HepG2 (cell line): ENCODE measurements around the gene EGR1. TPM values are rescaled to one million over a fixed set of nuclear protein-coding genes. Genes with fewer than 3 reads are reported as not detected.
A peak's percentile ranks its signal among the peaks of the same experiment; 100 is the strongest.

ENCODE experiments used
- ATAC-seq: fragments of 200-7000 bp; cut with Tn5 transposase; 3 replicates; pipeline ENCODE4 v1.9.1; 2020; ENCODE audit warnings: mild to moderate bottlenecking, moderate library complexity
- BruUV-seq: library from RNA; stranded (reverse); fragments of 400-500 nt; replicated peaks from 2 replicates; lab custom pipeline; 2021; lab: Mats Ljungman, UMichigan
- CTCF ChIA-PET: fragments of 300-600 bp; formaldehyde crosslinking; extraction: SDS; loops from one replicate; lab custom pipeline; 2021; ENCODE audit warnings: low total read pairs, inconsistent platforms, low intra/inter-chr PET ratio; lab: Yijun Ruan, JAX
- POLR2A ChIA-PET: fragments of 350-600 bp; sonication (Branson Sonifier 250); formaldehyde crosslinking; loops from one replicate; lab custom pipeline; 2020; ENCODE audit warnings: antibody characterized with exemption, inconsistent platforms; lab: Yijun Ruan, JAX
- DNase-seq: peaks from one replicate; pipeline ENCODE4 v3.0.0-alpha.2; 2015; ENCODE audit warnings: low spot score
- FAIRE-seq: peaks from 3 replicates; lab custom pipeline; 2011; peaks lifted over from hg19 to GRCh38; lab: Jason Lieb, UNC
- H2AFZ ChIP-seq: one replicate; pipeline ENCODE4 v1.6.1; 2011; ENCODE audit warnings: low read length, inconsistent platforms
- H3K27ac ChIP-seq: fragments of 300-600 bp; 3 replicates; pipeline ENCODE4 v1.8.0; 2011; ENCODE audit warnings: mixed run types, mild to moderate bottlenecking, mixed read lengths, low read length, inconsistent platforms; ENCODE audit not compliant: insufficient read depth; ENCODE audit errors: extremely low read length
- H3K27me3 ChIP-seq, 2 experiments: fragments of 200-600 bp in 1 of 2; 2 replicates in 1 of 2; 3 replicates in 1 of 2; pipeline versions ENCODE4 v1.6.0 to v1.8.0; 2011; ENCODE audit warnings: low read length in 2 of 2, mild to moderate bottlenecking in 2 of 2, moderate library complexity in 2 of 2, inconsistent platforms in 1 of 2; ENCODE audit not compliant: insufficient read depth in 2 of 2, control insufficient read depth in 1 of 2
- H3K36me3 ChIP-seq, 2 experiments: fragments of 200-600 bp in 1 of 2; replicated peaks in 1 of 2; 2 replicates in 1 of 2; 3 replicates in 1 of 2; pipeline versions ENCODE4 v1.5.1 to v1.8.0; 2011; ENCODE audit warnings: low read length in 2 of 2, inconsistent platforms in 1 of 2; ENCODE audit not compliant: insufficient read depth in 2 of 2, control insufficient read depth in 1 of 2
- H3K4me1 ChIP-seq: 2 replicates; pipeline ENCODE4 v1.5.1; 2012; ENCODE audit warnings: low read length, inconsistent platforms; ENCODE audit not compliant: insufficient read depth
- H3K4me2 ChIP-seq: 2 replicates; pipeline ENCODE4 v1.6.0; 2011; ENCODE audit warnings: low read depth, low read length, inconsistent platforms
- H3K4me3 ChIP-seq, 3 experiments: fragments of 200-600 bp in 1 of 3; sonication (generic), shearing (Covaris generic) in 1 of 3; replicated peaks in 1 of 3; 2 replicates each; pipeline ENCODE4 v1.5.1; 2011 to 2016; ENCODE audit warnings: low read length in 3 of 3, inconsistent platforms in 2 of 3, low read depth in 2 of 3, mild to moderate bottlenecking in 2 of 3, control low read depth in 1 of 3, mixed read lengths in 1 of 3; ENCODE audit not compliant: insufficient read depth in 1 of 3
- H3K79me2 ChIP-seq: one replicate; pipeline ENCODE4 v1.6.1; 2011; ENCODE audit warnings: low read length, inconsistent platforms; ENCODE audit not compliant: insufficient read depth
- H3K9ac ChIP-seq: 2 replicates; pipeline ENCODE4 v1.6.0; 2011; ENCODE audit warnings: mild to moderate bottlenecking, low read depth, low read length, inconsistent platforms; ENCODE audit not compliant: insufficient read depth
- H3K9me3 ChIP-seq: 2 replicates; pipeline ENCODE4 v1.5.1; 2012; ENCODE audit warnings: mild to moderate bottlenecking, low read length
- H4K20me1 ChIP-seq: 2 replicates; pipeline ENCODE4 v1.6.0; 2011; ENCODE audit warnings: inconsistent platforms, mild to moderate bottlenecking, low read length, moderate library complexity; ENCODE audit not compliant: insufficient read depth
- GATAD2A ChIP-seq: IDR thresholded peaks from 2 replicates; pipeline ENCODE4 v1.6.1; 2016
- HDAC1 ChIP-seq: sonication (generic); formaldehyde crosslinking; IDR thresholded peaks from 2 replicates; pipeline ENCODE4 v1.5.1; 2020; ENCODE audit warnings: mild to moderate bottlenecking, missing genetic modification reagents
- NR2F2 ChIP-seq: IDR thresholded peaks from 2 replicates; pipeline ENCODE4 v1.6.1; 2012; ENCODE audit warnings: low read depth, inconsistent platforms, borderline replicate concordance
- RFX1 ChIP-seq: fragments of 450-650 bp; IDR thresholded peaks from 2 replicates; pipeline ENCODE4 v1.6.1; 2017
- RFX3 ChIP-seq: IDR thresholded peaks from 2 replicates; pipeline ENCODE4 v1.6.1; 2016; ENCODE audit warnings: missing biosample characterization, missing genetic modification reagents
- ZNF143 ChIP-seq: sonication (generic); formaldehyde crosslinking; IDR thresholded peaks from 2 replicates; pipeline ENCODE4 v1.4.0; 2020; ENCODE audit warnings: missing genetic modification reagents
- ZNF326 ChIP-seq: sonication (generic); formaldehyde crosslinking; IDR thresholded peaks from 2 replicates; pipeline ENCODE4 v1.4.0; 2020; ENCODE audit warnings: missing genetic modification reagents, borderline replicate concordance
- ZNF367 ChIP-seq: sonication (generic); formaldehyde crosslinking; IDR thresholded peaks from 2 replicates; pipeline ENCODE4 v1.4.0; 2020; ENCODE audit warnings: missing genetic modification reagents, borderline replicate concordance
- ZNF460 ChIP-seq: sonication (generic); formaldehyde crosslinking; IDR thresholded peaks from 2 replicates; pipeline ENCODE4 v1.5.1; 2020; ENCODE audit warnings: missing genetic modification reagents, mild to moderate bottlenecking, borderline replicate concordance
- ZNF562 ChIP-seq: sonication (generic); formaldehyde crosslinking; IDR thresholded peaks from 2 replicates; pipeline ENCODE4 v1.8.0; 2022; ENCODE audit warnings: missing genetic modification reagents, borderline replicate concordance
- WGBS: methylation state at CpG from one replicate; pipeline ENCODE4 v1.1.6; 2017; ENCODE audit warnings: low lambda C conversion rate; 5-methylcytosine and 5-hydroxymethylcytosine counted together
- in situ Hi-C: cut with HindIII; loops from 2 replicates; pipeline ENCODE4 v1.10.0; 2017; ENCODE audit warnings: low pct_unique_long_range_greater_than_20kb; ENCODE audit not compliant: extremely low pct_ligation_motif_present
- intact Hi-C: fragments of 100-400 bp; cut with micrococcal nuclease; formaldehyde crosslinking; loops from one replicate; pipeline ENCODE4 v1.10.0; 2022; ENCODE audit not compliant: unreplicated experiment
- polyA plus RNA-seq, 8 experiments: library from polyadenylated mRNA; depleted of rRNA in 3 of 8; stranded (reverse) in 7 of 8; unstranded in 1 of 8; fragments of >200 nt; fragmentation: Illumina TruSeq in 4 of 8; extraction: Trizol in 4 of 8; gene quantifications; 2 replicates each; pipeline versions ENCODE4 v1.2.1 to v1.2.3, GENCODE V29; 2011 to 2016; ENCODE audit warnings: low read depth in 4 of 8, missing spikeins in 1 of 8, mixed read lengths in 1 of 8; ENCODE audit not compliant: insufficient read depth in 1 of 8
- total RNA-seq, 5 experiments: library from RNA; depleted of rRNA; stranded (reverse); fragments of >200 nt; fragmentation: Illumina TruSeq; extraction: Trizol; gene quantifications; 2 replicates each; pipeline ENCODE4 v1.2.3, GENCODE V29; 2016; ENCODE audit warnings: low read depth in 1 of 5

The EGR1 gene
- total and polyA plus RNA-seq, 2 of the 13 experiments (the other 11 are each of a cell fraction or from before 2014, with no cell fraction given) = 4.1 to 4.5 TPM

GRCh38 chr5:138448481-138449398, 16.5 kb upstream of the EGR1 start:
- no peak overlapping the region for H3K9ac ChIP-seq
- H3K27me3 ChIP-seq = peaks cover under 1 to 17% of the 10 kb centered on the region in 2 experiments; a peak in 3 of 5 replicates
- H3K27ac ChIP-seq = no peak overlapping the region
- no peak for FAIRE-seq
- H3K4me1 ChIP-seq = peaks cover 49% of the 10 kb centered on the region
- in situ Hi-C loops = loop anchor here (10.0 kb wide), 1 partner anchor 56 kb away; no protein-coding TSS in a partner anchor
- intact Hi-C loops = no loop called here
- H3K79me2 ChIP-seq = no peaks in the 10 kb centered on the region
- POLR2A ChIA-PET = interaction anchor here (0.8 to 2.4 kb wide), 7 partner anchors 17 to 127 kb away, joined by 3 to 11 read pairs (median 3); partner anchors contain the start of genes EGR1, ETF1 and HSPA9
- H3K9me3 ChIP-seq = no peaks in the 10 kb centered on the region
- BruUV-seq = no TSS peak
- CTCF ChIA-PET = interaction anchor here (1.4 to 3.8 kb wide), 3 partner anchors 54 to 100 kb away, joined by 3 to 27 read pairs (median 12); no protein-coding TSS in a partner anchor
- TF ChIP-seq NR2F2 (no peak), ZNF562 (CRISPR knock-in tag) (no peak), ZNF460 (CRISPR knock-in tag) (no peak), ZNF367 (no peak), RFX3 (CRISPR knock-in tag) (peak; percentile 59), ZNF143 (CRISPR knock-in tag) (no peak), GATAD2A (CRISPR knock-in tag) (no peak), HDAC1 (no peak), ZNF326 (no peak), RFX1 (peak; percentile 55; the same call in 1 of the 2 replicates)
- no peak for DNase-seq
- peak overlapping the region; percentile 89; the same call in 1 of the 2 replicates for H3K4me2 ChIP-seq
- no peaks in the 10 kb centered on the region for H3K36me3 ChIP-seq
- H3K4me3 ChIP-seq = peak overlapping the region in 1 of 3 experiments; percentile 65; a peak in 1 of 6 replicates
- no peak overlapping the region for H2AFZ ChIP-seq
- WGBS = 25% methylated on average over 8 of the region's 9 CpGs
- H4K20me1 ChIP-seq = no peaks in the 10 kb centered on the region
- no peak; the same call in 1 of the 3 replicates for ATAC-seq
